CD4-positive, CD25-positive, alpha-beta regulatory T cell (primary cell): Measurements from ENCODE around the gene PLK3. TPM values are rescaled to one million over a fixed set of nuclear protein-coding genes. Genes with fewer than 3 reads are reported as not detected.
"Not testable (repeated sequence)": the region's sequence is repeated elsewhere in the genome, so short reads cannot be mapped to it uniquely, and the experiment has no call there.

Experiments used
- ATAC-seq, 2 donors: fragments of 150-1000 bp; cut with Tn5 transposase; one replicate each; pipeline ENCODE4 v1.10.0; 2021; ENCODE audit warnings: low read depth in 2 of 2, moderate number of reproducible peaks in 2 of 2, moderate library complexity in 1 of 2
- DNase-seq, 3 donors: peaks; one replicate each; pipeline versions ENCODE4 v3.0.0 to v3.0.0-alpha.2; 2012 to 2022; ENCODE audit warnings: mixed read lengths in 1 of 3
- H3K27ac ChIP-seq: one replicate; pipeline ENCODE4 v1.7.0; 2013; ENCODE audit warnings: mild to moderate bottlenecking, low read length; ENCODE audit not compliant: insufficient read depth, poor library complexity, severe bottlenecking
- H3K27me3 ChIP-seq: one replicate; pipeline ENCODE4 v1.7.0; 2013; ENCODE audit warnings: low read length; ENCODE audit not compliant: control insufficient read depth, insufficient read depth
- H3K36me3 ChIP-seq: one replicate; pipeline ENCODE4 v1.7.0; 2013; ENCODE audit warnings: mild to moderate bottlenecking, low read length, moderate library complexity; ENCODE audit not compliant: control insufficient read depth, insufficient read depth
- H3K4me1 ChIP-seq: 2 replicates; pipeline ENCODE4 v1.7.0; 2013; ENCODE audit warnings: mild to moderate bottlenecking, low read length; ENCODE audit not compliant: insufficient read depth, control insufficient read depth, poor library complexity, severe bottlenecking
- H3K4me3 ChIP-seq: one replicate; pipeline ENCODE4 v1.7.0; 2013; ENCODE audit warnings: low read depth, mild to moderate bottlenecking, low read length, moderate library complexity
- H3K9me3 ChIP-seq, 2 experiments: 1 replicate in 1 of 2; 2 replicates in 1 of 2; pipeline ENCODE4 v1.7.0; 2013; ENCODE audit warnings: low read length in 2 of 2, mild to moderate bottlenecking in 1 of 2, moderate library complexity in 1 of 2; ENCODE audit not compliant: control insufficient read depth in 2 of 2
- H3K27ac Mint-ChIP-seq, 3 donors: one replicate each; pipeline ENCODE4 v1.8.0; 2020 to 2022; ENCODE audit warnings: mild to moderate bottlenecking in 3 of 3, mixed read lengths in 3 of 3, moderate library complexity in 2 of 3
- H3K27me3 Mint-ChIP-seq: one replicate; pipeline ENCODE4 v1.8.0; 2022; ENCODE audit warnings: mild to moderate bottlenecking, mixed read lengths
- H3K36me3 Mint-ChIP-seq: one replicate; pipeline ENCODE4 v1.8.0; 2020; ENCODE audit warnings: mixed read lengths
- H3K4me1 Mint-ChIP-seq, 4 donors: one replicate each; pipeline ENCODE4 v1.8.0; 2020 to 2022; ENCODE audit warnings: mixed read lengths in 4 of 4, mild to moderate bottlenecking in 1 of 4
- H3K4me3 Mint-ChIP-seq, 4 donors: one replicate each; pipeline ENCODE4 v1.8.0; 2020 to 2022; ENCODE audit warnings: mild to moderate bottlenecking in 4 of 4, mixed read lengths in 4 of 4, moderate library complexity in 3 of 4
- H3K9me3 Mint-ChIP-seq, 7 donors: one replicate each; pipeline ENCODE4 v1.8.0; 2020 to 2022; ENCODE audit warnings: mixed read lengths in 7 of 7, mild to moderate bottlenecking in 3 of 7, moderate library complexity in 2 of 7
- polyA plus RNA-seq, 4 donors: library from polyadenylated mRNA; unstranded; fragments of 300-500 nt; fragmentation: Illumina TruSeq; gene quantifications; one replicate each; pipeline ENCODE4 v1.2.3, GENCODE V29; 2021
- total RNA-seq: library from RNA; stranded (reverse); gene quantifications from one replicate; pipeline ENCODE4 v1.2.3, GENCODE V29; 2022

PLK3 gene
- total and polyA plus RNA-seq, 5 donors from 2014 or later = 28.2 to 539 (median 44.4) TPM

- ATAC-seq = no peak
- no peaks in the 10 kb centered on the region for H3K36me3 Mint-ChIP-seq
- Histone ChIP-seq H3K4me3 (no peak overlapping the region), H3K4me1 (no peaks in the 10 kb centered on the region), H3K27me3 (no peaks in the 10 kb centered on the region), H3K36me3 (no peaks in the 10 kb centered on the region), H3K27ac (no peak overlapping the region), H3K9me3 (no peaks in the 10 kb centered on the region)
- H3K9me3 Mint-ChIP-seq = no peaks in the 10 kb centered on the region
- peak overlapping the region in 1 of 3 donors; percentile 16 for H3K27ac Mint-ChIP-seq
- peak overlapping the region in 1 of 4 donors; percentile 21 for H3K4me3 Mint-ChIP-seq
- DNase-seq = no peak
- H3K27me3 Mint-ChIP-seq = no peaks in the 10 kb centered on the region
- H3K4me1 Mint-ChIP-seq = peaks cover 0 to 4% (median under 1%) of the 10 kb centered on the region in 4 donors
Measured at GRCh38 chr1:44792736-44793502, 7.3 kb upstream of the PLK3 start.

- not testable (repeated sequence) for H3K27ac ChIP-seq, ATAC-seq, H3K27me3 ChIP-seq, DNase-seq, H3K36me3 ChIP-seq, H3K9me3 Mint-ChIP-seq, H3K4me3 ChIP-seq, H3K27me3 Mint-ChIP-seq, H3K9me3 ChIP-seq
- peaks cover 24% of the 10 kb centered on the region for H3K4me1 ChIP-seq
- Mint-ChIP-seq H3K36me3 (peaks cover 13% of the 10 kb centered on the region), H3K27ac (peak overlapping the region; percentile 14 to 99 (median 80)), H3K4me3 (peak overlapping the region in 2 of 4 donors; percentile 49 to 69), H3K4me1 (peaks cover 8 to 23% (median 16%) of the 10 kb centered on the region in 4 donors)
Measured at GRCh38 chr1:44797886-44798285, 2.3 kb upstream of the PLK3 start.

- peaks cover 22% of the 10 kb centered on the region for H3K36me3 Mint-ChIP-seq
- peak overlapping the region; percentile 89 for H3K27ac ChIP-seq
- peaks cover 18% of the 10 kb centered on the region for H3K36me3 ChIP-seq
- peak overlapping the region in 2 of 3 donors; percentile 80 to 99 for H3K27ac Mint-ChIP-seq
- peaks cover 32% of the 10 kb centered on the region for H3K4me1 ChIP-seq
- ATAC-seq (no peak), DNase-seq (no peak)
- H3K4me3 Mint-ChIP-seq = peak overlapping the region in 3 of 4 donors; percentile 69 to 98 (median 93)
- no peaks in the 10 kb centered on the region for H3K27me3 ChIP-seq
- H3K9me3 Mint-ChIP-seq = peaks cover 0 to 1% (median 0%) of the 10 kb centered on the region in 7 donors
- no peaks in the 10 kb centered on the region for H3K9me3 ChIP-seq
- no peak overlapping the region for H3K4me3 ChIP-seq
- no peaks in the 10 kb centered on the region for H3K27me3 Mint-ChIP-seq
- H3K4me1 Mint-ChIP-seq = peaks cover 4 to 31% (median 21%) of the 10 kb centered on the region in 4 donors
Measured at GRCh38 chr1:44798481-44799365, 1.5 kb upstream of the PLK3 start.

GRCh38 chr1:44801491-44802305, 1.5 kb downstream of the PLK3 start:
- DNase-seq (peak in 2 of 3 donors; percentile 43 to 56), ATAC-seq (no peak)
- peaks cover 0 to 1% (median 0%) of the 10 kb centered on the region in 7 donors for H3K9me3 Mint-ChIP-seq
- H3K4me1 Mint-ChIP-seq = peaks cover 4 to 52% (median 22%) of the 10 kb centered on the region in 4 donors
- peak overlapping the region; percentile 90 to 97 (median 94) for H3K27ac Mint-ChIP-seq
- H3K9me3 ChIP-seq = no peaks in the 10 kb centered on the region
- peak overlapping the region; percentile 89 for H3K27ac ChIP-seq
- H3K4me3 Mint-ChIP-seq = peak overlapping the region; percentile 93 to 98 (median 96)
- H3K4me1 ChIP-seq = peaks cover 49% of the 10 kb centered on the region
- peak overlapping the region; percentile 92 for H3K4me3 ChIP-seq
- H3K27me3 ChIP-seq = no peaks in the 10 kb centered on the region
- no peaks in the 10 kb centered on the region for H3K27me3 Mint-ChIP-seq
- peaks cover 28% of the 10 kb centered on the region for H3K36me3 Mint-ChIP-seq
- peaks cover 46% of the 10 kb centered on the region for H3K36me3 ChIP-seq

- H3K36me3 ChIP-seq = peaks cover 50% of the 10 kb centered on the region
- H3K27me3 ChIP-seq = no peaks in the 10 kb centered on the region
- Mint-ChIP-seq H3K4me1 (peaks cover 4 to 60% (median 24%) of the 10 kb centered on the region in 4 donors), H3K27ac (peak overlapping the region; percentile 91 to 97 (median 94)), H3K27me3 (no peaks in the 10 kb centered on the region), H3K4me3 (peak overlapping the region; percentile 93 to 98 (median 96)), H3K36me3 (peaks cover 36% of the 10 kb centered on the region), H3K9me3 (peaks cover 0 to 1% (median 0%) of the 10 kb centered on the region in 7 donors)
- peak overlapping the region; percentile 52 for H3K27ac ChIP-seq
- H3K9me3 ChIP-seq = no peaks in the 10 kb centered on the region
- no peak for DNase-seq
- peak overlapping the region; percentile 92 for H3K4me3 ChIP-seq
- no peak for ATAC-seq
- peaks cover 57% of the 10 kb centered on the region for H3K4me1 ChIP-seq
Measured at GRCh38 chr1:44802306-44803061, 2.3 kb downstream of the PLK3 start.

- ATAC-seq (no peak), DNase-seq (no peak)
- peak overlapping the region; percentile 91 to 96 (median 94) for H3K27ac Mint-ChIP-seq
- peaks cover 0 to 1% (median 0%) of the 10 kb centered on the region in 7 donors for H3K9me3 Mint-ChIP-seq
- H3K4me1 ChIP-seq = peaks cover 62% of the 10 kb centered on the region
- H3K27ac ChIP-seq = peak overlapping the region; percentile 52
- H3K4me3 Mint-ChIP-seq = peak overlapping the region; percentile 87 to 98 (median 94)
- peaks cover 37% of the 10 kb centered on the region for H3K36me3 Mint-ChIP-seq
- peak overlapping the region; percentile 92 for H3K4me3 ChIP-seq
- H3K27me3 ChIP-seq = no peaks in the 10 kb centered on the region
- peaks cover 4 to 65% (median 27%) of the 10 kb centered on the region in 4 donors for H3K4me1 Mint-ChIP-seq
- H3K36me3 ChIP-seq = peaks cover 50% of the 10 kb centered on the region
- no peaks in the 10 kb centered on the region for H3K27me3 Mint-ChIP-seq
- H3K9me3 ChIP-seq = no peaks in the 10 kb centered on the region
Measured at GRCh38 chr1:44803062-44803311, 2.8 kb downstream of the PLK3 start.
